Tibial nerve (tissue), 3 donors: Measurements from ENCODE around the gene HERC4.

ENCODE experiments used
- CTCF ChIP-seq, 5 experiments: fragments of 200-600 bp in 3 of 5; fragments of 450-650 bp in 2 of 5; sonication (generic) in 3 of 5; IDR thresholded peaks; one replicate each; pipeline ENCODE4 v1.5.1; 2016 to 2019; ENCODE audit warnings: antibody characterized with exemption in 5 of 5, mild to moderate bottlenecking in 3 of 5, moderate library complexity in 2 of 5
- POLR2A ChIP-seq, 2 donors: fragments of 450-650 bp; IDR thresholded peaks; one replicate each; pipeline ENCODE4 v1.6.1; 2017; ENCODE audit warnings: antibody characterized with exemption in 2 of 2, mild to moderate bottlenecking in 2 of 2, moderate library complexity in 2 of 2

GRCh38 chr10:68110027-68110426 is 34.9 kb upstream of the HERC4 start:
- TF ChIP-seq POLR2A (IDR thresholded peaks at IDR 0.05) (no peak), CTCF (IDR thresholded peaks at IDR 0.05) (no peak)
